ENCODE results near the gene HRH1. TPM values are rescaled to one million over a fixed set of nuclear protein-coding genes. Genes with fewer than 3 reads are reported as not detected.
A peak's percentile ranks its signal among the peaks of the same experiment; 100 is the strongest.
"Not testable (repeated sequence)": the region's sequence is repeated elsewhere in the genome, so short reads cannot be mapped to it uniquely, and the experiment has no call there.

Gene HRH1
- total RNA-seq, 1 donor from 2014 or later, result 6.2 TPM

DNA sequence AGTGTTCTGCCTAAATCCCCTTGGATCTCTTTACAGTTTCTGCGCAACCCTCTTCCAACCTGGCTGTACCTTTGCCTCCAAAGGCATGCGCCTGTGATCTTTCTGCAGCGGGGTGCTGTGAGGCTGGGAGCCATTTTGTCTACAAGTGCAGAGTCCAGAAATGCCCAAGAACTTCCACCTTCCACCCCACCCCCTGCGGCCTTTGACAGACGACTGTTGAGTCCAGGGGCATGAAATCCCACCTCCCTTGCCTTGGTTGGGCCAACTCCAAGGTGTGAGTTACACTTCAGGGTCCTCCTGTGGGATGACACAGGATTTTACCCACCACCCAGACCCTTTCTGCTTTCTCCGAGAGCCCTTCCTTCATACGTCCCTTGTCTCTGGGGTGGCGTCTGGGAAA lies 24.1 kb downstream of the HRH1 start:
- Histone ChIP-seq H3K4me1 (peaks cover 3 to 20% of the 10 kb centered on the region in 2 donors), H3K27me3 (no peaks in the 10 kb centered on the region), H3K4me3 (no peak overlapping the region), H3K27ac (no peak overlapping the region), H3K36me3 (peaks cover 0 to 10% of the 10 kb centered on the region in 2 donors), H3K9me3 (no peaks in the 10 kb centered on the region)
- TF ChIP-seq, protein P1, sequence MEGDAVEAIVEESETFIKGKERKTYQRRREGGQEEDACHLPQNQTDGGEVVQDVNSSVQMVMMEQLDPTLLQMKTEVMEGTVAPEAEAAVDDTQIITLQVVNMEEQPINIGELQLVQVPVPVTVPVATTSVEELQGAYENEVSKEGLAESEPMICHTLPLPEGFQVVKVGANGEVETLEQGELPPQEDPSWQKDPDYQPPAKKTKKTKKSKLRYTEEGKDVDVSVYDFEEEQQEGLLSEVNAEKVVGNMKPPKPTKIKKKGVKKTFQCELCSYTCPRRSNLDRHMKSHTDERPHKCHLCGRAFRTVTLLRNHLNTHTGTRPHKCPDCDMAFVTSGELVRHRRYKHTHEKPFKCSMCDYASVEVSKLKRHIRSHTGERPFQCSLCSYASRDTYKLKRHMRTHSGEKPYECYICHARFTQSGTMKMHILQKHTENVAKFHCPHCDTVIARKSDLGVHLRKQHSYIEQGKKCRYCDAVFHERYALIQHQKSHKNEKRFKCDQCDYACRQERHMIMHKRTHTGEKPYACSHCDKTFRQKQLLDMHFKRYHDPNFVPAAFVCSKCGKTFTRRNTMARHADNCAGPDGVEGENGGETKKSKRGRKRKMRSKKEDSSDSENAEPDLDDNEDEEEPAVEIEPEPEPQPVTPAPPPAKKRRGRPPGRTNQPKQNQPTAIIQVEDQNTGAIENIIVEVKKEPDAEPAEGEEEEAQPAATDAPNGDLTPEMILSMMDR (IDR thresholded peaks at IDR 0.05), result no peak
- intact Hi-C loops (cut with DNase I), result no loop called here
- DNase-seq (ENCODE audit: low spot score in 2 of 2), result no peak

DNA sequence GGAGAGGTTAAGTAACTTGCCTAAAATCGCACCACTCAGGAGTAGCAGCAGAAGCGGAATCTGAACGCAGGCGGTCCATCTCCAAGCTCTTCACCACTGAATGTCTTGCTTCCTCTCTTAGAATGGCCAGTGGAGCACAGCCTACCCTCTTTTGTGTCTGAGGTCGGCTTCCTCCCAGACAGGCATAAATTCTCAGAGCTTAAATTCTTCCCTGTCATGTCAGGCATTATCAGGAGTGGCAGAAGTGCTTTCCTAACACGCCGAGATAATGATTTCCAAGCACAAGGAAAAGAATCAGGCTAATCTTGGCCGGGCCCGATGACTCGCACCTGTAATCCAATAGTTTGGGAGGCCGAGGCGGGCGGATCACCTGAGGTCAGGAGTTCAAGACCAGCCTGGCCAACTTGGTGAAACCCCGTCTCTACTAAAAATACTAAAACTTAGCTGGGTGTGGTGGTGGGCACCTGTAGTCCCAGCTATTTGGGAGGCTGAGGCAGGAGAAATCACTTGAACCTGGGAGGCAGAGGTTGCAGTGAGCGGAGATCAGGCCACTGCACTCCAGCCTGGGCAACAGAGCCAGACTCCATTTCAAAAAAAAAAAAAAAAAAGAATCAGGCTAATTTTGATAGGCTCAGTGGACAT lies 30.2 kb downstream of the HRH1 start:
- H3K9me3 ChIP-seq; DNase-seq (ENCODE audit: low spot score in 2 of 2); H3K36me3 ChIP-seq; H3K27me3 ChIP-seq; intact Hi-C loops (cut with DNase I); H3K4me3 ChIP-seq: not testable (repeated sequence)
- Histone ChIP-seq H3K27ac (peak overlapping the region; percentile 54 to 79), H3K4me1 (peaks cover 13 to 36% of the 10 kb centered on the region in 2 donors)

DNA sequence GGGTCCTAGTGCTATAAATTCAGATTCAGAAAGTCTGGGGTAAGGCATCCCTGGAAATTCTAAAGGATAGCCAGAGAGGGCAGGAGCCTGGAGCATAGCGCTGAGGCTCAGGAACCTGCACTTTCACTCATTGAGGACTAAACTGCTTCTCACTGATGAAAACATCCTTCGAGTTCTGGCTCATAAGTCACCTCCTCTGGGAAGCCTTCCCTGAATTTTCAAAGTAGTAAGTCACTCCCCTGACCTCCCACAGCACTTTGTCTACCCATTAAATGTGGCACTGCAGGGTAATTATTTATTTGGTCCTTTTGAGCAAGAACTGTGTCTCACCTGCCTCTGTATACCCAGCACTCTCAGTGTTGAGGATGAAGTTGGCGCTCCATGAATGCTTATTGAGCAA lies 30.9 kb downstream of the HRH1 start:
- Histone ChIP-seq H3K27me3 (no peaks in the 10 kb centered on the region), H3K27ac (peak overlapping the region; percentile 76 to 79), H3K4me1 (peaks cover 13 to 36% of the 10 kb centered on the region in 2 donors), H3K36me3 (no peaks in the 10 kb centered on the region), H3K4me3 (peak overlapping the region in 1 of 2 donors; percentile 29), H3K9me3 (no peaks in the 10 kb centered on the region)
- DNase-seq (ENCODE audit: low spot score in 2 of 2), result no peak
- intact Hi-C loops (cut with DNase I), result no loop called here
- TF ChIP-seq, protein P1 (IDR thresholded peaks at IDR 0.05), result no peak

DNA sequence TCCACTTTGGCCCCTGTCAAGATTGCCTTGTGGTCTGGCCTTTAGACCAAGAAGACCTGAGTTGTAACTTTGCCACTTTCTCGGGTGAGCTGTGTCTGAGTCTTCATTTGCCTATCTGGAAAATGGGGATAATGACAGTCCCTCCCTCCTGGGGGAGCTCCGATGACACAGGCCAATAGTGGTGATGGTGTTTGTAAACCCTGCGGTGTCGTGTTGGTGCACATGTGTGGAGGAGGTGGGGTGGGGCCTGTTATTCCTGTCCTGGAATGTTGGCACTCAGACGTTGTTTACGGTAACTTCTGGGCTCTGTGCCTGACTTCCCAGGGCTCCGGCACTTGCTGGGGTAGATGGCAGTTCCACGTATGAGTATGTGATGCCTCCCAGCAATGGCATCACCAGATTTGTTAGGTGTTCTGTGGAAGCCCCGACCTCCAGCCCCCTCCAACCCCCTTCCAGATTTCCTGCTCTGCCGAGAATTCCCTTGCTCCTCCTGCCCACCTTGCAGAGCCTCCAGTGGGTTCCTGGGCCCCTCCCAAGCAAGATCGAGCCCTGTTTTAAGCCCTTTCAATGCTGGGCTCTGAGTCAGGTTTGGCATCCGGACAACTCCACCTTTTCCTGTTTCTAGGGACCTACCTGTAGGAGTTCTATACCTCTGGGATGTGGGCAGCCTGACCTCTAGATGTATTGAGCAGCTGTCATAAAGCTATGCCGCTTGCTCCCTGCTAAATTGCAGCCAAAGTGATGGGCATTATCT lies 31.4 kb downstream of the HRH1 start:
- Histone ChIP-seq H3K4me1 (peaks cover 13 to 36% of the 10 kb centered on the region in 2 donors), H3K4me3 (peak overlapping the region; percentile 23 to 29), H3K27me3 (no peaks in the 10 kb centered on the region), H3K36me3 (no peaks in the 10 kb centered on the region), H3K9me3 (no peaks in the 10 kb centered on the region), H3K27ac (peak overlapping the region; percentile 76 to 79)
- peak; percentile 48 to 94 for DNase-seq (ENCODE audit: low spot score in 2 of 2)
- TF ChIP-seq, protein P1 (IDR thresholded peaks at IDR 0.05), result no peak
- intact Hi-C loops (cut with DNase I), result no loop called here

DNA sequence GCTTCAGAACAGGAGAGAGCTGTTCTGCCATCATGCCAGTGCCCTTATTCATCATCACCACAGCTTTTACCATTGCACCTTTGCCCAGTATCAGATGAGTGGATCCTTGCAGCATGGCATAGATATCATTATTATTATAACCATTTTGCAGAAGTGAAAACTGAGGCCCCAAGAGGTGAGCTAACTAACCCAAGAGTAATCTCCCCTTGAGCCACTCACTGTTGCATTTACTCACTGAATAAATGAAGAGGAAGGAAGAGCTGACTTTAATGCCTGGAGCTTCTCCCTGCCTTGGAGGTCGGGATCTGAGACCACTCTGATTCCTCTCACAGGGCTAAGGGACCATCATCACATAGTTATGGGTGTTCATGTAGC lies 32.0 kb downstream of the HRH1 start:
- Histone ChIP-seq H3K9me3 (no peaks in the 10 kb centered on the region), H3K27ac (peak overlapping the region; percentile 76 to 79), H3K4me3 (peak overlapping the region in 1 of 2 donors; percentile 29), H3K4me1 (peaks cover 13 to 33% of the 10 kb centered on the region in 2 donors), H3K27me3 (no peaks in the 10 kb centered on the region), H3K36me3 (no peaks in the 10 kb centered on the region)
- intact Hi-C loops (cut with DNase I), result no loop called here
- DNase-seq (ENCODE audit: low spot score in 2 of 2), result no peak
- TF ChIP-seq, protein P1 (IDR thresholded peaks at IDR 0.05), result no peak

DNA sequence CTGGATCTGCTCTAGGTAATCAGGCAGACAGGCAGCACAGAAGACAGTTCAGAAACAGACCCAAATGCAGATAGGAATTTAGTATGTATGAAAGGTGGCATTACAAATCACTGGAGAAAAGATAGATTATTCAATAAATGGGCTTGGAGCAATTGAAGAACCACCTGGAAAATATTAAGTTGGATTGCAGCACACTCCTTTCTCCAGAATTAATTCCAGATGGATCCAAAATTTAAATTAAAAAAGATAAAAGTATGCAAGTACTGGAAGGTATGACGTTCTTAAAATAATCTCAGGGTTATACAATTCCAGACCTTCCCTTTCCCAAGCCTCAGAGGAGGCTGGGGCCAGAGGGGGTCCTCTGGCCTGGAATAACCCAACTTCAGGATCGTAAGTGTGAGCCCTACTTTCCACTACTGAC lies 32.5 kb downstream of the HRH1 start:
- peak overlapping the region; percentile 76 to 79 for H3K27ac ChIP-seq
- intact Hi-C loops (cut with DNase I), result no loop called here
- TF ChIP-seq, protein P1 (IDR thresholded peaks at IDR 0.05), result no peak

More for the DNA sequence above, 32.5 kb downstream of the HRH1 start:
- Histone ChIP-seq H3K9me3 (no peaks in the 10 kb centered on the region), H3K4me1 (peaks cover 13 to 33% of the 10 kb centered on the region in 2 donors), H3K36me3 (no peaks in the 10 kb centered on the region), H3K27me3 (no peaks in the 10 kb centered on the region), H3K4me3 (no peak overlapping the region)
- DNase-seq (ENCODE audit: low spot score in 2 of 2), result no peak
